HepG2 (cell line): ENCODE data around the gene SIAH2. TPM values are rescaled to one million over a fixed set of nuclear protein-coding genes. Genes with fewer than 3 reads are reported as not detected.

Source experiments
- BRCA1 ChIP-seq: sonication (generic); formaldehyde crosslinking; IDR thresholded peaks from 2 replicates; pipeline ENCODE4 v1.4.0; 2020; ENCODE audit warnings: missing genetic modification reagents
- CAMTA2 ChIP-seq: sonication (generic); formaldehyde crosslinking; IDR thresholded peaks from 2 replicates; pipeline ENCODE4 v1.4.0; 2020; ENCODE audit warnings: mild to moderate bottlenecking, missing genetic modification reagents, borderline replicate concordance
- DMAP1 ChIP-seq: IDR thresholded peaks from 2 replicates; pipeline ENCODE4 v1.6.1; 2016
- GATA4 ChIP-seq: sonication (generic); IDR thresholded peaks from 2 replicates; pipeline ENCODE4 v1.6.1; 2016; ENCODE audit warnings: antibody characterized with exemption, low read depth, borderline replicate concordance
- HHEX ChIP-seq: IDR thresholded peaks from 2 replicates; pipeline ENCODE4 v1.6.1; 2016; ENCODE audit warnings: control low read depth
- HNRNPH1 ChIP-seq: fragments of 200-400 bp; formaldehyde crosslinking; optimal IDR thresholded peaks from 2 replicates; pipeline ENCODE3; 2017; ENCODE audit warnings: mild to moderate bottlenecking, low read depth, low read length
- KIAA2018 ChIP-seq: sonication (generic); formaldehyde crosslinking; IDR thresholded peaks from 2 replicates; pipeline ENCODE4 v1.5.0; 2020; ENCODE audit warnings: mild to moderate bottlenecking, missing genetic modification reagents, borderline replicate concordance
- RBM39 ChIP-seq: fragments of 200-400 bp; formaldehyde crosslinking; IDR thresholded peaks from one replicate; pipeline ENCODE4 v1.6.1; 2018; ENCODE audit warnings: antibody characterized with exemption, mild to moderate bottlenecking, low read depth, low read length; ENCODE audit not compliant: poor library complexity, severe bottlenecking
- ZGPAT ChIP-seq: IDR thresholded peaks from 2 replicates; pipeline ENCODE4 v1.6.1; 2016; ENCODE audit warnings: mild to moderate bottlenecking
- ZNF20 ChIP-seq: sonication (generic); formaldehyde crosslinking; IDR thresholded peaks from 2 replicates; pipeline ENCODE4 v1.4.0; 2020; ENCODE audit warnings: mild to moderate bottlenecking, moderate library complexity, missing genetic modification reagents
- ZNF329 ChIP-seq: sonication (generic); formaldehyde crosslinking; IDR thresholded peaks from 2 replicates; pipeline ENCODE4 v1.9.0; 2021; ENCODE audit warnings: low read depth, mild to moderate bottlenecking, missing genetic modification reagents
- ZNF672 ChIP-seq: sonication (generic); formaldehyde crosslinking; IDR thresholded peaks from 2 replicates; pipeline ENCODE4 v1.8.1; 2022; ENCODE audit warnings: missing genetic modification reagents
- ZNF746 ChIP-seq: sonication (generic); formaldehyde crosslinking; IDR thresholded peaks from 2 replicates; pipeline ENCODE4 v1.8.0; 2022; ENCODE audit warnings: mild to moderate bottlenecking, missing genetic modification reagents
- polyA plus RNA-seq, 8 experiments: library from polyadenylated mRNA; depleted of rRNA in 3 of 8; stranded (reverse) in 7 of 8; unstranded in 1 of 8; fragments of >200 nt; fragmentation: Illumina TruSeq in 4 of 8; extraction: Trizol in 4 of 8; gene quantifications; 2 replicates each; pipeline versions ENCODE4 v1.2.1 to v1.2.3, GENCODE V29; 2011 to 2016; ENCODE audit warnings: low read depth in 4 of 8, missing spikeins in 1 of 8, mixed read lengths in 1 of 8; ENCODE audit not compliant: insufficient read depth in 1 of 8
- total RNA-seq, 5 experiments: library from RNA; depleted of rRNA; stranded (reverse); fragments of >200 nt; fragmentation: Illumina TruSeq; extraction: Trizol; gene quantifications; 2 replicates each; pipeline ENCODE4 v1.2.3, GENCODE V29; 2016; ENCODE audit warnings: low read depth in 1 of 5
- TF ChIP-seq, protein P1 (sequence below): sonication (generic); formaldehyde crosslinking; IDR thresholded peaks from 2 replicates; pipeline ENCODE4 v1.5.0; 2020; ENCODE audit warnings: mild to moderate bottlenecking, missing genetic modification reagents
- TF ChIP-seq, protein P2 (sequence below): IDR thresholded peaks from 2 replicates; pipeline ENCODE4 v1.6.1; 2016; ENCODE audit warnings: low read depth, control low read depth

Gene SIAH2
- total and polyA plus RNA-seq, 2 of the 13 experiments (the other 11 are each of a cell fraction or from before 2014, with no cell fraction given) = 71.8 to 117 TPM

- no peak for TF ChIP-seq KIAA2018 (CRISPR knock-in tag)
- TF ChIP-seq HNRNPH1 = no peak
- no peak for TF ChIP-seq ZNF20 (CRISPR knock-in tag)
- TF ChIP-seq, protein P1, sequence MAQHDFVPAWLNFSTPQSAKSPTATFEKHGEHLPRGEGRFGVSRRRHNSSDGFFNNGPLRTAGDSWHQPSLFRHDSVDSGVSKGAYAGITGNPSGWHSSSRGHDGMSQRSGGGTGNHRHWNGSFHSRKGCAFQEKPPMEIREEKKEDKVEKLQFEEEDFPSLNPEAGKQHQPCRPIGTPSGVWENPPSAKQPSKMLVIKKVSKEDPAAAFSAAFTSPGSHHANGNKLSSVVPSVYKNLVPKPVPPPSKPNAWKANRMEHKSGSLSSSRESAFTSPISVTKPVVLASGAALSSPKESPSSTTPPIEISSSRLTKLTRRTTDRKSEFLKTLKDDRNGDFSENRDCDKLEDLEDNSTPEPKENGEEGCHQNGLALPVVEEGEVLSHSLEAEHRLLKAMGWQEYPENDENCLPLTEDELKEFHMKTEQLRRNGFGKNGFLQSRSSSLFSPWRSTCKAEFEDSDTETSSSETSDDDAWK = no peak
- TF ChIP-seq ZGPAT (CRISPR knock-in tag) = peak; percentile 96
- TF ChIP-seq GATA4 = peak; percentile 95
- TF ChIP-seq ZNF746 (CRISPR knock-in tag) = peak; percentile 75
- TF ChIP-seq ZNF329 (CRISPR knock-in tag) = no peak
- TF ChIP-seq, protein P2, sequence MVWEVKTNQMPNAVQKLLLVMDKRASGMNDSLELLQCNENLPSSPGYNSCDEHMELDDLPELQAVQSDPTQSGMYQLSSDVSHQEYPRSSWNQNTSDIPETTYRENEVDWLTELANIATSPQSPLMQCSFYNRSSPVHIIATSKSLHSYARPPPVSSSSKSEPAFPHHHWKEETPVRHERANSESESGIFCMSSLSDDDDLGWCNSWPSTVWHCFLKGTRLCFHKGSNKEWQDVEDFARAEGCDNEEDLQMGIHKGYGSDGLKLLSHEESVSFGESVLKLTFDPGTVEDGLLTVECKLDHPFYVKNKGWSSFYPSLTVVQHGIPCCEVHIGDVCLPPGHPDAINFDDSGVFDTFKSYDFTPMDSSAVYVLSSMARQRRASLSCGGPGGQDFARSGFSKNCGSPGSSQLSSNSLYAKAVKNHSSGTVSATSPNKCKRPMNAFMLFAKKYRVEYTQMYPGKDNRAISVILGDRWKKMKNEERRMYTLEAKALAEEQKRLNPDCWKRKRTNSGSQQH (CRISPR knock-in tag) = no peak
- peak; percentile 88 for TF ChIP-seq HHEX (CRISPR knock-in tag)
- no peak for TF ChIP-seq DMAP1 (CRISPR knock-in tag)
- TF ChIP-seq CAMTA2 (CRISPR knock-in tag) = no peak
- TF ChIP-seq ZNF672 (CRISPR knock-in tag) = no peak
- no peak for TF ChIP-seq BRCA1 (CRISPR knock-in tag)
- TF ChIP-seq RBM39 = no peak
Measured at GRCh38 chr3:150736903-150737832, 25.8 kb downstream of the SIAH2 start (continued).
